GM11168 (cell line): ENCODE results near the gene CAD.

ENCODE experiments used
- in situ Hi-C: fragments of 300-500 bp; cut with MboI; formaldehyde crosslinking; loops from one replicate; pipeline ENCODE4 v1.12.0; 2022; ENCODE audit warnings: low sequenced_read_pairs; ENCODE audit not compliant: unreplicated experiment

CAD gene

GRCh38 chr2:27195799-27196198 lies 21.4 kb upstream of the CAD start:
- in situ Hi-C loops, result loop anchor here (5.0 to 10.0 kb wide), 3 partner anchors 68 to 231 kb away; no protein-coding TSS in a partner anchor

DNA sequence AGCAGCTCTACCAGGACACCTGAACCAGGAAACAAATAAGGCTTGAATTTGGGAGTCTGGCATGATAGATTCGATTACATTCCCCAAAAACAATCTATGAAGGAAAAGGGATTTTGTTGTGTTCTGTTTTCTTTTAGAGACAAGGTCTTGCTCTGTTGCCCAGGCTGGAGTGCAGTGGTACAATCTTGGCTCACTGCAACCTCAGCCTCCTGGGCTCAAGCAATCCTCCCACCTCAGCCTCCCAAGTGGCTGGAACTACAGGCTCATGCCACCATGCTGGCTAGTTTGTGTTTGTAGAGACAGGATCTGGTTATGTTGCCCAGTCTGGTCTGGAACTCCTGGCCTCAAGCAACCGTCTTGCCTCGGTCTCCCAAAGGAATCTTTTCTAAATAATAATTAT lies 19.1 kb upstream of the CAD start:
- in situ Hi-C loops, result loop anchor here (5.0 to 10.0 kb wide), 3 partner anchors 71 to 233 kb away; no protein-coding TSS in a partner anchor

DNA sequence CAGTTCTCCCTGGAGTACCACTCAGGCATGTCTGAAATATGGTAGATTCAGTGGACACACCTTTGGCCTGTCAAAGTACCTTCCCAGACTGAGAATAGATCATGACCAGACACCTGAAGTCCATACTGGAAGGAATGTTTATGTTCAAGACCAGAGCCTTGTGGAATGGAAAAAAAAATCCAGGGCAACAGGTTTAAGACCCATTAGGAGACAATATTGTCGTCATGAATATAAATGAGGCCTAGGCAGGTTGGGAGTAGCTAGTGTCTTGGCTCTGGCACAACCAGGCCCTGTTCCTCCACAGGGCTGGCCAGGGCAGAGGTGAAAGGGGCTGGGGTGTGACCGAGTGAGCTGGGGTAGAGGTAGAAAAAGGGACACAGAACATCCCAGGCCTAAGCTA lies 18.5 kb upstream of the CAD start:
- in situ Hi-C loops, result loop anchor here (5.0 to 10.0 kb wide), 3 partner anchors 71 to 234 kb away; no protein-coding TSS in a partner anchor

DNA sequence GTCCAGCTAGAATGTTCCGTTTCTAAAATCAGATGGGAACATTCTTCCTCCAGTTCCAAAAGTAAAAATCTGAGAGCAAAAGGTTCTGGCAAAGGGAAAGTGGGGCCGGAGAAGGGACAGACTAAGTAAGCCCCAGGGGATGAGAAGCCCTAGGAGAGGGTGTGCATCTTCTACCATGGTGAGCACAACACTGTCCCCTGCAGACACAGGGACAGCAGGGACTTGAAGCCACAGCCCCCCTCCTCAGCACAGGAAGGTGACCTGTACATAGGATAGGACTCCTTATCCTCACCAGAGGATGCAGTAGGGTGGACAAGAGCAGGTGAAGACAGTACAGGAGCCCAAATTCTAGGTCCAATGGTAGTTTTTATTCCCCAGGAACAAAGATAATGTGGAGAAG lies 17.9 kb upstream of the CAD start:
- in situ Hi-C loops, result loop anchor here (5.0 to 10.0 kb wide), 3 partner anchors 72 to 234 kb away; no protein-coding TSS in a partner anchor

DNA sequence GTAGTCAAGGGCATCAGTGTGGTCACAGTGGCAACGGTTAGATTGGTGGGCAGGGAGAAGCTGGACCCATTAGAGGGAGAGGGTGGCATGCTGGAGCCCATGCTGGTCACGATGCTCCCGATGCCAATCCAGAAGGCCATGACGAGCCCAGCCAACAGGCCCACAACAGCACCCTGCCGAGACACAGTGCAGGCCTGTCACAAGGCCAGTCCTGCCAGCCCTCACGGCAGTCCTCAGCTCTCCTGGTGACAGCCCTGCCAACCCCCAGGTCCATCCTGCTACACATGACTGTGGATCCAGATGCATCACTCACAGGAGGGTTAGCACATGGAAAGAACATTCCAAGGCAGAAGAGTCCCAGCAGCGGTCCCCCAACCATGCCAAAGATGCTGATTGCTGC lies 15.5 kb upstream of the CAD start:
- in situ Hi-C loops, result no loop called here

GRCh38 chr2:27202854-27203253 lies 14.3 kb upstream of the CAD start:
- in situ Hi-C loops, result no loop called here

- in situ Hi-C loops, result no loop called here
These were observed 13.4 kb upstream of the CAD start for GRCh38 chr2:27203741-27204140.

- in situ Hi-C loops, result no loop called here
These were observed 12.6 kb upstream of the CAD start for GRCh38 chr2:27204566-27204965.

- in situ Hi-C loops, result no loop called here
These were observed 12.0 kb upstream of the CAD start for GRCh38 chr2:27205206-27205605.

GRCh38 chr2:27206346-27206745 lies 10.8 kb upstream of the CAD start:
- in situ Hi-C loops, result no loop called here

DNA sequence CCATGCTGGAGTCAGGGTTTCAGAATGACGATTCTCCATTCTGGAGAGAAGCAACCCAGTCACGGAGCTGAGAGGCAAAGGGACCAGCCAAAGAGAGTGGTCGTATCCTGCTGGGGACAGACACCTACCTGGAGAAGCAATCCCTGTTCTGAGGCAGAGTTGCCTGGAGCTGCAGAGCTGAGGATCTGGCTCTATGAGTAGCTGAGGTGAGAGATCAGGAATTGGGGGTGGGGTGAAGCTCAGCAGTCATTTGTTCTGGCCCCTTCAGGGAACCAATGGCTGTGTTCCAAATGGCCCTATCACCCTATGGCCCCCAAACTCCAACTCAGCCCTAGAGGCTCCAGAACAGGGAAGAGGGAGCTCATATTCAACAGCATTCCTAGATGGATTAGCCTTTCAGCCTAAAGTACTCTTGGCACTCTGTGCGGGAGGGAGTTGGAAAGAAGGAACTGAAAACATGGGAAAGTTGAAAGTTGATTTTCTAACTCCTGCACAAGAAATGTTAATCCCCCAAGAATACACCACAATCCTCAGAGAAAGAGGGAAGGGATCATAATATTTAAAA lies 8.6 kb upstream of the CAD start:
- in situ Hi-C loops, result no loop called here

- in situ Hi-C loops, result no loop called here
These were observed 7.4 kb upstream of the CAD start for GRCh38 chr2:27209621-27210401.

DNA sequence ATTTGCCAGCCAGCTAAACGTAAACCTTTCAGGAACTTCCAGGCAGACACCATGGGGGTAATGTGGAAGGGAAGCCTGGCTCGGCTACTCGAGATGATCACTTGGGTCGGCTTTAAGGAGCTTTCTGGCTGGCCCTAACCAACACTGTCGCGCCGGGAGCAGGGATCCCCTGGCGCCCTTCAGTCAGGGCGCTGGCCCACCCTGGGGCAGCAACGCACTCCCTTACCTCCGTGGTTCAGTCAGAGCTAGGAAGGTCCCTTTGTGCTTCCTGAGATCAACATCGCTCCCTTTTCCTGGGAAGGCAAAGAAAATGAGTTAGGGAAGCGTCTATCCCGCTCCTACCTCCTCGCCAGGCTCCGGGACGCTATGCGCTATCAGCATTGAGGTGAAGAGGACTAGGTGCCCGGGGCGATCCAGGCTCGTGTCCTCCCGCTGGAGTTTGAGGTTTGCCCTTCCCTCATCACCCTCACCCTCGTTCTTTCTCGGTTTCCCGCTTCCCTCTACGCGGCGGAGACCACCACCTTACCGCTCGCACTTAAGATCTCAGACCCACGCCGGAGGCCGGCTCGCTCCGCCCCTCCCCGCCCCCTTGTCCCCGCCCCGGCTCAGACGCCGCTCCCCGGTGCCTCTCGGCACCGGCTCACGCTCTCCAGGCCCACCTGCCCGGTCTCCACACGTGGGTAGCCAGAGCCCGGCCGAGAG lies 5.8 kb upstream of the CAD start:
- in situ Hi-C loops, result no loop called here

GRCh38 chr2:27211943-27212625 lies 5.1 kb upstream of the CAD start, which contains the start of the genes ATRAID and SLC5A6:
TSS of gene ATRAID (plus strand) at chr2:27212041. CDS start at chr2:27212369, 328 bp downstream.
TSS of gene SLC5A6 (minus strand) at chr2:27212268. CDS start at chr2:27207650, 4,618 bp downstream.
- in situ Hi-C loops, result no loop called here

GRCh38 chr2:27212626-27213471 lies 4.3 kb upstream of the CAD start:
- in situ Hi-C loops, result no loop called here

GRCh38 chr2:27214941-27215340 lies 2.2 kb upstream of the CAD start:
- in situ Hi-C loops, result no loop called here

GRCh38 chr2:27216416-27217137 lies 592 bp upstream of the CAD start:
- in situ Hi-C loops, result no loop called here

DNA sequence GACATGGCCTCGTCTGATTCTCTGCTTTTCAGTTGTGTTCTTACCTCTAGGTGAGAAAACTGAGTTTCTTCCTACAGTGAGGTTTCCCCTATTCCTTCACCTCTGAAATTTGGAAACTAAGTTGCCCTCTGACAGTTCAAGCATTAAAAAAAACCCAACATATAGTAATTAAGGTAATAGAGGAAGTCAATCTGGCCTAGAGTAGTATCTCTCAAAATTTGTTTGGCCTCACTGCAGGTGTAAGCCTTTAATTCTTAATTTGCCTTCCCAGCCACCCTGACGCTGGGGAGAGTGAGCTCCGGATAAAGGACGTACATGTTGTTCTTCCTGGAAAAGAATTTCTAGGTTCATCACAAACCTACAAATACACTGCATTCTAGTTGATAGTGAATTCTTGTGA lies 1.4 kb downstream of the CAD start:
- in situ Hi-C loops, result no loop called here

- in situ Hi-C loops, result no loop called here
These were observed 1.9 kb downstream of the CAD start for GRCh38 chr2:27219091-27219490.
